ENCODE results near the gene SCGN. TPM values are rescaled to one million over a fixed set of nuclear protein-coding genes. Genes with fewer than 3 reads are reported as not detected.

SCGN gene
- polyA plus RNA-seq, 4 donors: 6.3 to 29.3 (median 12.9) TPM

- FAIRE-seq (no peak), DNase-seq (no peak)
- Histone ChIP-seq H3K4me1 (ENCODE audit: control insufficient read depth in 3 of 3, insufficient read depth in 2 of 3, low read depth in 1 of 3, low read length in 2 of 3) (no peaks in the 10 kb centered on the region), H3K4me3 (ENCODE audit: low read depth in 1 of 3, low read length in 3 of 3) (no peak overlapping the region), H3K27ac (ENCODE audit: low read depth in 1 of 3, low read length in 2 of 3) (no peak overlapping the region), H3K9me3 (ENCODE audit: control insufficient read depth in 2 of 2, insufficient read depth in 1 of 2, low read depth in 1 of 2, low read length in 1 of 2) (no peaks in the 10 kb centered on the region), H3K36me3 (ENCODE audit: control insufficient read depth in 3 of 3, insufficient read depth in 2 of 3, low read depth in 1 of 3, low read length in 3 of 3) (no peaks in the 10 kb centered on the region), H3K27me3 (ENCODE audit: control insufficient read depth in 3 of 3, insufficient read depth in 3 of 3, low read length in 3 of 3) (peaks cover 0 to 2% (median 0%) of the 10 kb centered on the region in 3 donors)
- WGBS, 3 donors: 69 to 76% (median 74%) methylated on average over 3 of the region's 3 CpGs
Measured at GRCh38 chr6:25681848-25682247, 29.8 kb downstream of the SCGN start.

DNA sequence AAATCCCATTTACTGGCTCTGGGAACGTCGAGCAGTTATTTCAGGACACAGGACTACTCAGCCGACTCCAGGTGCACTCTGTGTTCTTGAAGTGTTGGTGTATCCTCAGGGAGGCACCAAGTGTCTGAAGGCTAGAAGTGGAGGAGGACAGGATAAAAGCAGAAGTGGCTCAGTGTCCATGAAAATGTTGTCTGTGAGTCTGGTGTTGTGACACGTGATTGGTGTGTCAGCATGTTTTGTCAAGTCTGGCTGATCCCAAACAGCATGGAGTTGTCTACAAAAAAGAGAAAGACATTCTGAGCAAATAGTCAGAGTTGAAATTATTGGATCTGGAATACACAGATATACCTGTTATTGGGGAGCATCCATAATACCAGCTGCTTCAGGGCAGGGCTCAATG is 30.3 kb downstream of the SCGN start:
- DNase-seq: no peak
- peaks cover 0 to 2% (median 0%) of the 10 kb centered on the region in 3 donors for H3K27me3 ChIP-seq (ENCODE audit: control insufficient read depth in 3 of 3, insufficient read depth in 3 of 3, low read length in 3 of 3)
- no peaks in the 10 kb centered on the region for H3K9me3 ChIP-seq (ENCODE audit: control insufficient read depth in 2 of 2, insufficient read depth in 1 of 2, low read depth in 1 of 2, low read length in 1 of 2)
- H3K4me3 ChIP-seq (ENCODE audit: low read depth in 1 of 3, low read length in 3 of 3): no peak overlapping the region
- no peak for FAIRE-seq
- H3K27ac ChIP-seq (ENCODE audit: low read depth in 1 of 3, low read length in 2 of 3): no peak overlapping the region
- no peaks in the 10 kb centered on the region for H3K4me1 ChIP-seq (ENCODE audit: control insufficient read depth in 3 of 3, insufficient read depth in 2 of 3, low read depth in 1 of 3, low read length in 2 of 3)
- H3K36me3 ChIP-seq (ENCODE audit: control insufficient read depth in 3 of 3, insufficient read depth in 2 of 3, low read depth in 1 of 3, low read length in 3 of 3): no peaks in the 10 kb centered on the region
- 62 to 77% (median 74%) methylated on average over 4 of the region's 4 CpGs for WGBS, 3 donors

- Histone ChIP-seq H3K4me3 (ENCODE audit: low read depth in 1 of 3, low read length in 3 of 3) (no peak overlapping the region), H3K27ac (ENCODE audit: low read depth in 1 of 3, low read length in 2 of 3) (no peak overlapping the region), H3K9me3 (ENCODE audit: control insufficient read depth in 2 of 2, insufficient read depth in 1 of 2, low read depth in 1 of 2, low read length in 1 of 2) (no peaks in the 10 kb centered on the region), H3K4me1 (ENCODE audit: control insufficient read depth in 3 of 3, insufficient read depth in 2 of 3, low read depth in 1 of 3, low read length in 2 of 3) (no peaks in the 10 kb centered on the region), H3K36me3 (ENCODE audit: control insufficient read depth in 3 of 3, insufficient read depth in 2 of 3, low read depth in 1 of 3, low read length in 3 of 3) (no peaks in the 10 kb centered on the region), H3K27me3 (ENCODE audit: control insufficient read depth in 3 of 3, insufficient read depth in 3 of 3, low read length in 3 of 3) (peaks cover 0 to 2% (median 0%) of the 10 kb centered on the region in 3 donors)
- no peak for FAIRE-seq
- DNase-seq: no peak
- WGBS, 3 donors: 58 to 75% (median 67%) methylated on average over 2 of the region's 2 CpGs
Measured at GRCh38 chr6:25684565-25684964, 32.5 kb downstream of the SCGN start.

- Histone ChIP-seq H3K4me3 (ENCODE audit: low read depth in 1 of 3, low read length in 3 of 3) (no peak overlapping the region), H3K4me1 (ENCODE audit: control insufficient read depth in 3 of 3, insufficient read depth in 2 of 3, low read depth in 1 of 3, low read length in 2 of 3) (no peaks in the 10 kb centered on the region), H3K27me3 (ENCODE audit: control insufficient read depth in 3 of 3, insufficient read depth in 3 of 3, low read length in 3 of 3) (peaks cover 0 to 2% (median 0%) of the 10 kb centered on the region in 3 donors), H3K36me3 (ENCODE audit: control insufficient read depth in 3 of 3, insufficient read depth in 2 of 3, low read depth in 1 of 3, low read length in 3 of 3) (no peaks in the 10 kb centered on the region), H3K27ac (ENCODE audit: low read depth in 1 of 3, low read length in 2 of 3) (no peak overlapping the region), H3K9me3 (ENCODE audit: control insufficient read depth in 2 of 2, insufficient read depth in 1 of 2, low read depth in 1 of 2, low read length in 1 of 2) (no peaks in the 10 kb centered on the region)
- FAIRE-seq (no peak), DNase-seq (no peak)
- WGBS, 3 donors: 50 to 69% (median 62%) methylated on average over 1 of the region's 1 CpG
Measured at GRCh38 chr6:25685251-25685650, 33.2 kb downstream of the SCGN start.

GRCh38 chr6:25685896-25686295 is 33.9 kb downstream of the SCGN start:
- H3K4me3 ChIP-seq (ENCODE audit: low read depth in 1 of 3, low read length in 3 of 3): no peak overlapping the region
- DNase-seq: no peak
- no peak overlapping the region for H3K27ac ChIP-seq (ENCODE audit: low read depth in 1 of 3, low read length in 2 of 3)
- no peaks in the 10 kb centered on the region for H3K4me1 ChIP-seq (ENCODE audit: control insufficient read depth in 3 of 3, insufficient read depth in 2 of 3, low read depth in 1 of 3, low read length in 2 of 3)
- 71 to 81% (median 74%) methylated on average over 5 of the region's 5 CpGs for WGBS, 3 donors
- FAIRE-seq: no peak
- peaks cover 0 to 2% (median 0%) of the 10 kb centered on the region in 3 donors for H3K27me3 ChIP-seq (ENCODE audit: control insufficient read depth in 3 of 3, insufficient read depth in 3 of 3, low read length in 3 of 3)
- no peaks in the 10 kb centered on the region for H3K9me3 ChIP-seq (ENCODE audit: control insufficient read depth in 2 of 2, insufficient read depth in 1 of 2, low read depth in 1 of 2, low read length in 1 of 2)
- H3K36me3 ChIP-seq (ENCODE audit: control insufficient read depth in 3 of 3, insufficient read depth in 2 of 3, low read depth in 1 of 3, low read length in 3 of 3): no peaks in the 10 kb centered on the region

DNA sequence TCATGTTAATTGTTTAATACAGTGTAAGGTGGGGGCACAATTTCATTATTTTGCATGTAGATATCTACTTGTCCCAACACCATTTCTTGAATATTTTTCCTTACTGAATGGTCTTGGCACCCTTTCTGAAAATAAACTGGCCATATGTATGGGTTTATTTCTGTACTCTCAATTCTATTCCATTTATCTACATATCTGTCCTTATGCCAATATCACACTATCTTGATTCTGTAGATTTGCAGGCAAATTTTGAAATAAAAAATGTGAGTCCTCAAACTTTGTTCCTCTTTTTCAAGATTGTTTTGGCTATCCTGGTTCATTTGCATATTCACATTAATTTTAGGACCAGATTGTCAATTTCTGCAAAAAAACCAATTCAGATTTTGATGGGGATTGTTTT is 34.8 kb downstream of the SCGN start:
- DNase-seq (no peak), FAIRE-seq (no peak)
- no peaks in the 10 kb centered on the region for H3K4me1 ChIP-seq (ENCODE audit: control insufficient read depth in 3 of 3, insufficient read depth in 2 of 3, low read depth in 1 of 3, low read length in 2 of 3)
- no peaks in the 10 kb centered on the region for H3K9me3 ChIP-seq (ENCODE audit: control insufficient read depth in 2 of 2, insufficient read depth in 1 of 2, low read depth in 1 of 2, low read length in 1 of 2)
- no peak overlapping the region for H3K4me3 ChIP-seq (ENCODE audit: low read depth in 1 of 3, low read length in 3 of 3)
- H3K36me3 ChIP-seq (ENCODE audit: control insufficient read depth in 3 of 3, insufficient read depth in 2 of 3, low read depth in 1 of 3, low read length in 3 of 3): no peaks in the 10 kb centered on the region
- peaks cover 0 to 2% (median 0%) of the 10 kb centered on the region in 3 donors for H3K27me3 ChIP-seq (ENCODE audit: control insufficient read depth in 3 of 3, insufficient read depth in 3 of 3, low read length in 3 of 3)
- H3K27ac ChIP-seq (ENCODE audit: low read depth in 1 of 3, low read length in 2 of 3): no peak overlapping the region

DNA sequence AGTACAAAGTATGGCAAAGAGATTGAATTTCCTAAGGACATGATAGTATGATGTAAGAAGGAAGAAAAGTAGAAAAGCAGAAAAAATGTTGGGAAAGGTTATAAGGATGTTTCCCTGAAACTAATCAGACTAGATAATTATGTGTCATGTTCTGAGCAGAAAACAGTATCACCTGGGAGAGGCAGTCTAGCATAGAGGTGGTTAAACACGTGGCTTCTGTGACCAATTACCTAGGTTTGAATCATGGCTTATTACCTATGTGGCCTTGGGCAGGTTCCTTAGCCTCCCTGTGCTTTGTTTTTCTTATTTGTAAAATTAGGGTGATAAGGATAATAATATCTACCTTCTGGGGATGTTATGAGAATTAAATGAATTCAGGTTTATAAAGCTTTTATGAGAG is 38.0 kb downstream of the SCGN start:
- no peaks in the 10 kb centered on the region for H3K36me3 ChIP-seq (ENCODE audit: control insufficient read depth in 3 of 3, insufficient read depth in 2 of 3, low read depth in 1 of 3, low read length in 3 of 3)
- DNase-seq: no peak
- no peaks in the 10 kb centered on the region for H3K9me3 ChIP-seq (ENCODE audit: control insufficient read depth in 2 of 2, insufficient read depth in 1 of 2, low read depth in 1 of 2, low read length in 1 of 2)
- H3K27ac ChIP-seq (ENCODE audit: low read depth in 1 of 3, low read length in 2 of 3): no peak overlapping the region
- H3K27me3 ChIP-seq (ENCODE audit: control insufficient read depth in 3 of 3, insufficient read depth in 3 of 3, low read length in 3 of 3): no peaks in the 10 kb centered on the region
- FAIRE-seq: no peak
- H3K4me1 ChIP-seq (ENCODE audit: control insufficient read depth in 3 of 3, insufficient read depth in 2 of 3, low read depth in 1 of 3, low read length in 2 of 3): no peaks in the 10 kb centered on the region
- no peak overlapping the region for H3K4me3 ChIP-seq (ENCODE audit: low read depth in 1 of 3, low read length in 3 of 3)
- 27 to 66% (median 32%) methylated on average over 1 of the region's 1 CpG for WGBS, 3 donors

GRCh38 chr6:25691894-25692293 is 39.9 kb downstream of the SCGN start:
- H3K36me3 ChIP-seq (ENCODE audit: control insufficient read depth in 3 of 3, insufficient read depth in 2 of 3, low read depth in 1 of 3, low read length in 3 of 3): no peaks in the 10 kb centered on the region
- H3K27me3 ChIP-seq (ENCODE audit: control insufficient read depth in 3 of 3, insufficient read depth in 3 of 3, low read length in 3 of 3): no peaks in the 10 kb centered on the region
- H3K4me3 ChIP-seq (ENCODE audit: low read depth in 1 of 3, low read length in 3 of 3): no peak overlapping the region
- DNase-seq (no peak), FAIRE-seq (no peak)
- no peaks in the 10 kb centered on the region for H3K4me1 ChIP-seq (ENCODE audit: control insufficient read depth in 3 of 3, insufficient read depth in 2 of 3, low read depth in 1 of 3, low read length in 2 of 3)
- 90 to 94% (median 92%) methylated on average over 3 of the region's 3 CpGs for WGBS, 3 donors
- no peak overlapping the region for H3K27ac ChIP-seq (ENCODE audit: low read depth in 1 of 3, low read length in 2 of 3)
- H3K9me3 ChIP-seq (ENCODE audit: control insufficient read depth in 2 of 2, insufficient read depth in 1 of 2, low read depth in 1 of 2, low read length in 1 of 2): no peaks in the 10 kb centered on the region

DNA sequence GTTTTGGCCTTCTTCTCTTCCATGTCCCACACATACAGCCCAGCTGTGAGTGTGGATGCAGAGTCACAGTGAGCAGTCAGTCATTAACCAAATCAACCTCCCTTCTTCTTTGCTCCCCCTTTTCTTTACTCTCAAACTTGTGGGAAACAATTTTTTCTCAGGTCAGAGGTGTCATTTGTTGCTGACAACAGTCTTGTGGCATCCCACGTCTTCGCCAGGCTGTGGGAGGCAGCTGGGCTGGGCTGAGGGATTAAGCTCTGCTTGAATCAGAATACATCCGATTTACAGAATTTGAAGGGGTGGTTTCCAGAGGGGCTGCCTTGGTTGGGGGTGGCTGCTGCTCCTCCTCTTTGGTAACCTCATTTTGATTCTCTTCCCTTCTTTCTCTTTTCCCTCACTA is 40.5 kb downstream of the SCGN start:
- Histone ChIP-seq H3K9me3 (ENCODE audit: control insufficient read depth in 2 of 2, insufficient read depth in 1 of 2, low read depth in 1 of 2, low read length in 1 of 2) (no peaks in the 10 kb centered on the region), H3K4me1 (ENCODE audit: control insufficient read depth in 3 of 3, insufficient read depth in 2 of 3, low read depth in 1 of 3, low read length in 2 of 3) (no peaks in the 10 kb centered on the region), H3K4me3 (ENCODE audit: low read depth in 1 of 3, low read length in 3 of 3) (no peak overlapping the region), H3K27me3 (ENCODE audit: control insufficient read depth in 3 of 3, insufficient read depth in 3 of 3, low read length in 3 of 3) (no peaks in the 10 kb centered on the region), H3K36me3 (ENCODE audit: control insufficient read depth in 3 of 3, insufficient read depth in 2 of 3, low read depth in 1 of 3, low read length in 3 of 3) (no peaks in the 10 kb centered on the region), H3K27ac (ENCODE audit: low read depth in 1 of 3, low read length in 2 of 3) (no peak overlapping the region)
- 64 to 83% (median 78%) methylated on average over 3 of the region's 3 CpGs for WGBS, 3 donors
- DNase-seq (no peak), FAIRE-seq (no peak)

All from small intestine (tissue), 7 donors.